PC-9 (cell line): Measurements from ENCODE around the gene SPINK8. TPM values are rescaled to one million over a fixed set of nuclear protein-coding genes. Genes with fewer than 3 reads are reported as not detected.

ENCODE experiments used
- BruUV-seq: library from RNA; stranded (reverse); fragments of 400-500 nt; replicated peaks from 2 replicates; lab custom pipeline; 2021; lab: Mats Ljungman, UMichigan
- CTCF ChIA-PET: fragments of 300-600 bp; sonication (Branson Sonifier 250); formaldehyde crosslinking; loops from one replicate; lab custom pipeline; 2022; ENCODE audit warnings: antibody characterized with exemption; lab: Charles Lee
- POLR2A ChIA-PET: fragments of 300-600 bp; sonication (Branson Sonifier 250); formaldehyde crosslinking; loops from one replicate; lab custom pipeline; 2022; ENCODE audit warnings: antibody characterized with exemption; ENCODE audit not compliant: unreplicated experiment; lab: Charles Lee
- DNase-seq, 2 experiments: peaks; one replicate each; pipeline versions ENCODE4 v3.0.0 to v3.0.0-alpha.2; 2015 to 2022; ENCODE audit warnings: mixed read lengths in 1 of 2
- H2AFZ ChIP-seq: fragments of 200-600 bp; sonication (generic); 2 replicates; pipeline ENCODE4 v1.8.1; 2017; ENCODE audit warnings: antibody characterized with exemption
- H3F3A ChIP-seq: fragments of 200-600 bp; sonication (generic); 2 replicates; pipeline ENCODE4 v1.8.1; 2017; ENCODE audit warnings: antibody characterized with exemption, mild to moderate bottlenecking, low read depth; ENCODE audit not compliant: insufficient read depth
- H3K27ac ChIP-seq: fragments of 200-600 bp; sonication (generic); 2 replicates; pipeline ENCODE4 v1.6.1; 2016; ENCODE audit warnings: mixed run types
- H3K27me3 ChIP-seq: fragments of 200-600 bp; sonication (generic); 2 replicates; pipeline ENCODE4 v1.6.1; 2016; ENCODE audit warnings: low read depth, mixed run types; ENCODE audit not compliant: insufficient read depth
- H3K36me3 ChIP-seq: fragments of 200-600 bp; sonication (generic); 2 replicates; pipeline ENCODE4 v1.6.1; 2016; ENCODE audit warnings: low read depth, mixed run types
- H3K4me1 ChIP-seq: fragments of 200-600 bp; sonication (generic); replicated peaks from 2 replicates; pipeline ENCODE4 v1.6.1; 2016; ENCODE audit warnings: mixed run types; ENCODE audit not compliant: insufficient read depth
- H3K4me2 ChIP-seq: fragments of 200-600 bp; sonication (generic); 2 replicates; pipeline ENCODE4 v1.6.1; 2017; ENCODE audit warnings: mixed run types
- H3K4me3 ChIP-seq: fragments of 200-600 bp; sonication (generic); 2 replicates; pipeline ENCODE4 v1.6.1; 2016; ENCODE audit warnings: mixed run types
- H3K79me2 ChIP-seq: fragments of 200-600 bp; sonication (generic); 2 replicates; pipeline ENCODE4 v1.6.1; 2017; ENCODE audit warnings: low read depth, mixed run types
- H3K9me2 ChIP-seq: fragments of 200-600 bp; sonication (generic); 2 replicates; pipeline ENCODE4 v1.8.1; 2017; ENCODE audit warnings: mild to moderate bottlenecking; ENCODE audit not compliant: insufficient read depth
- H3K9me3 ChIP-seq: fragments of 200-600 bp; sonication (generic); 2 replicates; pipeline ENCODE4 v1.8.1; 2016; ENCODE audit warnings: low read depth; ENCODE audit not compliant: insufficient read depth
- H4K20me1 ChIP-seq: fragments of 200-600 bp; sonication (generic); 2 replicates; pipeline ENCODE4 v1.8.1; 2017; ENCODE audit not compliant: insufficient read depth
- EZH2 ChIP-seq: fragments of 200-600 bp; sonication (generic); IDR thresholded peaks from 2 replicates; pipeline ENCODE4 v1.8.0; 2017; ENCODE audit warnings: antibody characterized with exemption, low read depth
- intact Hi-C: fragments of 100-400 bp; cut with micrococcal nuclease; formaldehyde crosslinking; loops from one replicate; pipeline ENCODE4 v1.10.0; 2022; ENCODE audit not compliant: unreplicated experiment
- total RNA-seq: library from RNA; stranded (reverse); gene quantifications from 2 replicates; pipeline ENCODE4 v1.2.3, GENCODE V29; 2021
- TF ChIP-seq, protein P1 (sequence below): fragments of 200-600 bp; sonication (generic); conservative IDR thresholded peaks from 2 replicates; pipeline ENCODE4 v1.6.1; 2017; ENCODE audit warnings: mixed run types, antibody characterized with exemption, mild to moderate bottlenecking, moderate library complexity

SPINK8 gene
- total RNA-seq, 1 experiment from 2014 or later = not detected

DNA sequence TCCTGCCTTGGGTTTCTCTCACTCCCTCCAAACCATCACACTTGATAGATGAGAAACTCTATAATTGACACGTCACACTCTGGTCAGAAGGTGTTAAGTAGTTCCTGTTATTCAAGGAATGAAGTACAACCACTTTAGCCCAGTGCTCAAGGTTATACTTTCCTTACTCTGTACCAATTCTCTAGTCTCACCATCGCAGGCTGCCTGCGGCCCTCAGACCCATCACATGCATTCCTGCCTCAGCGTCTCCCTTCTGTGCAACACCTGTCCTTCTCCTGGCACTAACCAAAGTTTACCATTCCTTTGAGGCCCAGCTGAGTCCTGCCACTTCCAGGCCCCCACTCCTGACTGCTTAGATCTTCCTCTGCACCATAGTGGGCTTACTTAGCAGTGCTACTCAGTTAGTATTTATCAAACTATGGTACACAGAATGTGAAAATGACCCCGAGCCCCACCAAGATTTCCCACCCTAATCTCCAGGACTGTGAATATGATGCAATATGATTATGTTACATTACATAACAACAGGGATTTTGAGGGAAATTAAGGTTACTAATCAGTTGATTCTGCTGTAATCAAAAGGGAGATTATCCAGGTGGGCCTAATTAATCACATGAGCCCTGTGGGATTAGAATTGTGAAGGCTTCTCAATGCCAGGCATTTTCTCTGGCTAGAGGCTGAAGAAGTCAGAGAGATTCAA lies 36.2 kb downstream of the SPINK8 start:
- Histone ChIP-seq H3K9me2 (no peaks in the 10 kb centered on the region), H4K20me1 (no peaks in the 10 kb centered on the region), H3K4me1 (peaks cover 12% of the 10 kb centered on the region), H3K4me2 (no peak overlapping the region), H3K27me3 (no peaks in the 10 kb centered on the region), H2AFZ (no peak overlapping the region), H3K4me3 (no peak overlapping the region), H3K27ac (no peak overlapping the region), H3K36me3 (peaks cover 4% of the 10 kb centered on the region; the same call in 1 of the 2 replicates), H3K79me2 (peaks cover 22% of the 10 kb centered on the region), H3F3A (peaks cover 9% of the 10 kb centered on the region; the same call in 1 of the 2 replicates), H3K9me3 (no peaks in the 10 kb centered on the region)
- no peak for DNase-seq
- POLR2A ChIA-PET = no interaction called here
- intact Hi-C loops = no loop called here
- BruUV-seq = no TSS peak
- CTCF ChIA-PET = no interaction called here
- TF ChIP-seq, protein P1, sequence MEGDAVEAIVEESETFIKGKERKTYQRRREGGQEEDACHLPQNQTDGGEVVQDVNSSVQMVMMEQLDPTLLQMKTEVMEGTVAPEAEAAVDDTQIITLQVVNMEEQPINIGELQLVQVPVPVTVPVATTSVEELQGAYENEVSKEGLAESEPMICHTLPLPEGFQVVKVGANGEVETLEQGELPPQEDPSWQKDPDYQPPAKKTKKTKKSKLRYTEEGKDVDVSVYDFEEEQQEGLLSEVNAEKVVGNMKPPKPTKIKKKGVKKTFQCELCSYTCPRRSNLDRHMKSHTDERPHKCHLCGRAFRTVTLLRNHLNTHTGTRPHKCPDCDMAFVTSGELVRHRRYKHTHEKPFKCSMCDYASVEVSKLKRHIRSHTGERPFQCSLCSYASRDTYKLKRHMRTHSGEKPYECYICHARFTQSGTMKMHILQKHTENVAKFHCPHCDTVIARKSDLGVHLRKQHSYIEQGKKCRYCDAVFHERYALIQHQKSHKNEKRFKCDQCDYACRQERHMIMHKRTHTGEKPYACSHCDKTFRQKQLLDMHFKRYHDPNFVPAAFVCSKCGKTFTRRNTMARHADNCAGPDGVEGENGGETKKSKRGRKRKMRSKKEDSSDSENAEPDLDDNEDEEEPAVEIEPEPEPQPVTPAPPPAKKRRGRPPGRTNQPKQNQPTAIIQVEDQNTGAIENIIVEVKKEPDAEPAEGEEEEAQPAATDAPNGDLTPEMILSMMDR = no peak
- no peak for TF ChIP-seq EZH2

DNA sequence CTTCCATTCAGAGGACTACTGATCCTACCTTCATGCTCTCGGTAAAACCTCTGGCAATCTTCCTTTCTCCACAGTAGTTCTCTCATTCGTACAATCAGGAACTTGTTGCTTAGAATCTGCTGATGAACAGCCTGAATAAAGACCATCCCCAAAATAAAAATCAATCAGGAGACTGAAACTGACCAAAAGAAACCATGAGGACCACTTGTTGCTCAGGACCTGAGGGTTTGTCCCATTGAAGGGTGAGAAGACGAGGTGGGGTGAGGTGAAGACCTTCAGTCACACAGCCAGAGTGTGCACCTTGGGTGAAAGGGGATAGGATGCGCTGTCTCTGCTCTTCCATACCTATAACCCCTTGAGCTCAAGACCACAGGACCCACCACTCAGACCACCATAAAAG lies 36.8 kb downstream of the SPINK8 start:
- ChIA-PET POLR2A (no interaction called here), CTCF (no interaction called here)
- TF ChIP-seq, protein P1 = no peak
- no peak for TF ChIP-seq EZH2
- H3K27me3 ChIP-seq = no peaks in the 10 kb centered on the region
- no peak for DNase-seq
- peaks cover 4% of the 10 kb centered on the region; the same call in 1 of the 2 replicates for H3K36me3 ChIP-seq
- H3K79me2 ChIP-seq = peaks cover 22% of the 10 kb centered on the region
- H2AFZ ChIP-seq = no peak overlapping the region
- H4K20me1 ChIP-seq = no peaks in the 10 kb centered on the region
- H3F3A ChIP-seq = peaks cover 3% of the 10 kb centered on the region; the same call in 1 of the 2 replicates
- H3K4me1 ChIP-seq = peaks cover 12% of the 10 kb centered on the region
- H3K4me3 ChIP-seq = no peak overlapping the region
- H3K27ac ChIP-seq = no peak overlapping the region
- H3K9me2 ChIP-seq = no peaks in the 10 kb centered on the region
- no peak overlapping the region for H3K4me2 ChIP-seq
- no TSS peak for BruUV-seq
- intact Hi-C loops = no loop called here
- no peaks in the 10 kb centered on the region for H3K9me3 ChIP-seq

DNA sequence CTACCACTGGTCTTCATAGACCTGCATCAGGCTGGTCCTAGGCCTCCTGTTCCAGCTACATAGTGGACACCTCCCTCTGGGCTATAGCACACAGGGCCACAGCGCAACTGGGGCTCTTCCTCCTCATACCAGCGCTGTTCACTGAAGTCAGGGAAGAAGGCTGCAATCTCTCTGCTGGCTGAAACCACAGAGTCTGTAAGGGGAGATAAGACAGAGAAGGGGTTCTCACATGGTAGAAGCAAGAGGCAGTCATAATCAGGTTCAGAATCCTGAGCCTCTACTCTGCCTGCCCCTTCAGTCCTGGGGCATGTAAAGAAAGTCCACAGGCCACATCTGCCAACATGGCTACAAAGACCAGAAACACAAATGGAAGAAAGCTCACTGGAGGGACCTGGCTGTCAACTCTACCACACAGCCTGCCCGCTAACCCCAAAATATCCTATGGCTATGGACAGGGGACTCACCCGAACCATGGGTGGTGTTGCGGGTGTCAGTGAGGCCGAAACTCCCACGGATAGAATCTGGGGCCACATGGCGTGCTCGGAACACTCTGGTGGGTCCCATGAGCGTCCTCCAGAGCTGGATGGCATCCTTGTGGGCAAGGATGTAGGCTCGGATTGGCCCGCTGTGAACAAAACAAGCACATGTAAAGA lies 38.7 kb downstream of the SPINK8 start:
- BruUV-seq = no TSS peak
- Histone ChIP-seq H3K9me3 (no peaks in the 10 kb centered on the region), H3K36me3 (peaks cover 4% of the 10 kb centered on the region; the same call in 1 of the 2 replicates), H4K20me1 (no peaks in the 10 kb centered on the region), H3F3A (0 out of 2 replicates have a peak, but pooled peaks cover 4% of the 10 kb centered on the region), H3K27ac (no peak overlapping the region), H3K4me3 (no peak overlapping the region), H3K79me2 (peaks cover 13% of the 10 kb centered on the region), H2AFZ (no peak overlapping the region), H3K9me2 (no peaks in the 10 kb centered on the region), H3K4me1 (peaks cover 2% of the 10 kb centered on the region; the same call in 1 of the 2 replicates), H3K4me2 (no peak overlapping the region), H3K27me3 (no peaks in the 10 kb centered on the region)
- CTCF ChIA-PET = no interaction called here
- DNase-seq = no peak
- intact Hi-C loops = no loop called here
- POLR2A ChIA-PET = interaction anchor here (0.6 kb wide), 2 partner anchors 40 to 50 kb away, joined by 6 read pairs; no protein-coding TSS in a partner anchor
- TF ChIP-seq, protein P1 = no peak
- TF ChIP-seq EZH2 = no peak
